Activated T-helper 17 cell treated with anti-CD3 and anti-CD28 coated beads, Interleukin-2, amount 50 U/mL, for 72 hours (primary cell): ENCODE measurements around the gene GRIN3A. TPM values are rescaled to one million over a fixed set of nuclear protein-coding genes. Genes with fewer than 3 reads are reported as not detected.
A peak's percentile ranks its signal among the peaks of the same experiment; 100 is the strongest.
"Not testable (repeated sequence)": the region's sequence is repeated elsewhere in the genome, so short reads cannot be mapped to it uniquely, and the experiment has no call there.

ENCODE experiments used
- ATAC-seq: fragments of 150-1000 bp; cut with Tn5 transposase; replicated peaks from 2 replicates; pipeline ENCODE4 v1.10.0; 2021; ENCODE audit warnings: mild to moderate bottlenecking, moderate library complexity
- H3K27ac Mint-ChIP-seq: one replicate; pipeline ENCODE4 v1.8.0; 2022; ENCODE audit warnings: mixed read lengths
- H3K27me3 Mint-ChIP-seq: one replicate; pipeline ENCODE4 v1.8.0; 2022; ENCODE audit warnings: mixed read lengths
- H3K36me3 Mint-ChIP-seq: one replicate; pipeline ENCODE4 v1.8.0; 2022; ENCODE audit warnings: low read depth, mild to moderate bottlenecking, mixed read lengths
- H3K4me1 Mint-ChIP-seq: one replicate; pipeline ENCODE4 v1.8.0; 2022; ENCODE audit warnings: mixed read lengths
- H3K4me3 Mint-ChIP-seq: one replicate; pipeline ENCODE4 v1.8.0; 2022; ENCODE audit warnings: mild to moderate bottlenecking, mixed read lengths
- H3K9me3 Mint-ChIP-seq: one replicate; pipeline ENCODE4 v1.8.0; 2022; ENCODE audit warnings: mixed read lengths
- total RNA-seq, 2 donors: library from RNA; stranded (reverse); gene quantifications; one replicate each; pipeline ENCODE4 v1.2.3, GENCODE V29; 2022

Gene GRIN3A
- total RNA-seq, 2 donors from 2014 or later = not detected

DNA sequence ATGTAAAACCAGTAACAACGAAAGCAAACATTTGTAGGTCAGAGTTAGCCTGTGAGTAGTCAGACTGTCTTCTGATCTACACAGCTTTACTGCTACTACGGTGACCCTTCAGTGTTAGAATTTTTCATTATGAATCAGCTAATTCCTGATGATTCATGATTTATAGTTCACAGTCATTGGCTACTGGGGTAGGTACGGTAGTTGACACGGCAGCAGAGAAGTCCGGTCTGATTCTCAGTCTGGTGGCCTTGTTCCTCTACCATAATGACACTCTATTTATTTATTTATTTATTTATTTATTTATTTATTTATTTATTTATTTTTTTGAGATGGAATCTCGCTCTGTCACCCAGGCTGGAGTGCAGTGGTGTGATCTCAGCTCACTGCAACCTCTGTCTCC is 148.4 kb downstream of the GRIN3A start:
- H3K36me3 Mint-ChIP-seq, H3K9me3 Mint-ChIP-seq, H3K27ac Mint-ChIP-seq, H3K4me1 Mint-ChIP-seq, H3K27me3 Mint-ChIP-seq, ATAC-seq, H3K4me3 Mint-ChIP-seq: not testable (repeated sequence)

DNA sequence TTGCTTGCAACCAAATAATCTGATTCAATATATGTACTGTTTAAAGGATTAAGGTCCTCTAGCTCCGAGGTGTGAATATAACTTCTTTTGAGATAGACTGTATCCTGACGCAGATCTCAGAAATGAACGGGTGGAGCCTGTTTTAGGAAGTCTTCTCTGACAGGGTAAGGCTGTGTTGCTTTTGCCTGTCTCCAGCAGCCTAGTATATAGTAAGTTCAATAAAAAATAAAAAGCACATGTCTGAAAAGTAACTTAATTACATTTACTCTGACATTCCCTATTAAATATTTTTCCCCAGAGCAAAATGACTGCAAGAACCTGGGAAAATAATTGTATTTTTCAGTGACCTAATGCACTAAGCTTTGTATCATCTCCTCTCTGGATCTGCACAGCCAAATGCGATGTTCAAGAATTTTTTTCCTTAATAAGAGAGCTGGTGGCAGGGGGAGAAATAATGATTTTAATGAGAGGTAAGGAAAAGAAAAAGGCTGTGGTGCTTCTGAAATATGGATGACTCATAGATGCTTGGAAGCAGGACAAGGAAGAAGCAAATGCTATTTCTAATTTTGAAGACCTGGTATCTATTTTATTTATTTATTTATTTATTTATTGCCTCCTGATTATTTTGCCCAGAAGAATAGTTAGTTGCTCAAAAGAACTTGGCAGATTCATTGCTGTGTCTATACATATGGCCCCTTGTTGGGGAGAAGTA is 151.0 kb downstream of the GRIN3A start:
- no peak overlapping the region for H3K4me3 Mint-ChIP-seq
- H3K36me3 Mint-ChIP-seq = no peaks in the 10 kb centered on the region
- no peak for ATAC-seq
- no peaks in the 10 kb centered on the region for H3K9me3 Mint-ChIP-seq
- no peaks in the 10 kb centered on the region for H3K4me1 Mint-ChIP-seq
- peaks cover 4% of the 10 kb centered on the region for H3K27me3 Mint-ChIP-seq
- no peak overlapping the region for H3K27ac Mint-ChIP-seq

DNA sequence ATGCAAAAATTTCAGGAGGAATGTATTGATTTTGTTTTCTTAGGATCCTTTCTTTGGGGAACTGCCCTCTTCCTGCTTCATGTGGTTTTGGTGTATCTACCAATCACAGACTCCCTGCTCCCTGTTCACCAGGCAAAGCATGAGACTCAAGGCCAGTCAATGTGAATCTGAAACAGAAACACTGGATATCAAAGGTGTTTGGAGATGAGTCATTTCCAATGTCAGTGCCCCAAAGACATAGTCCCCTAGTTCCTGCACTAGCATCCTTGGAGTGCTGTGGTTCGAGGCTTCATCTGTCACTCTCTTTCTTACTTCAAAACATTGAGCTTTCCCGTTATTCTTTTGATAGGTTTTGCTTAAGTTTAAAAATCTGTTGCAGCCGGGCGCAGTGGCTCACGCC is 151.8 kb downstream of the GRIN3A start:
- Mint-ChIP-seq H3K4me1 (no peaks in the 10 kb centered on the region), H3K9me3 (no peaks in the 10 kb centered on the region), H3K36me3 (no peaks in the 10 kb centered on the region), H3K4me3 (no peak overlapping the region), H3K27ac (no peak overlapping the region), H3K27me3 (peaks cover 4% of the 10 kb centered on the region)
- ATAC-seq = peak; percentile 96

DNA sequence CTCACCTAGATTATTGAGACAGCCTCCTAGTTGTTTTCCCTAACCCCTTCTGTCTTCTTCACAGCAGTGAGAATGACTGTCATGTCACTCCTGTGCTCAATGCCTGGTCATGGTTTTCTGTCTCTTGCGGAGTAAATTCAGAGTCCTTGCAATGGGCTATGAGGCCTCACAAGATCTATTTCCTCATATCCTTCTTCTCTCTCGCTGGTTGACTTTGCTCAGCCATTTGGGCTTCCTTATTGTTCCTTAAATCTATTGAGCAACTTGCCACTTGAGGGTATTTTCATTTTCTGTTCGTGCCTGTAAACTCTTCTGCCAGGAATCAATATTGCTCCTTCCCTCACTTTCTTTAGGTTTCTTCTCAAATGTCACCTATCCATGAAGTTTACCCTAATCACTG is 152.7 kb downstream of the GRIN3A start:
- H3K36me3 Mint-ChIP-seq = no peaks in the 10 kb centered on the region
- H3K4me1 Mint-ChIP-seq = no peaks in the 10 kb centered on the region
- no peak overlapping the region for H3K4me3 Mint-ChIP-seq
- no peaks in the 10 kb centered on the region for H3K27me3 Mint-ChIP-seq
- no peak for ATAC-seq
- no peak overlapping the region for H3K27ac Mint-ChIP-seq
- H3K9me3 Mint-ChIP-seq = no peaks in the 10 kb centered on the region

DNA sequence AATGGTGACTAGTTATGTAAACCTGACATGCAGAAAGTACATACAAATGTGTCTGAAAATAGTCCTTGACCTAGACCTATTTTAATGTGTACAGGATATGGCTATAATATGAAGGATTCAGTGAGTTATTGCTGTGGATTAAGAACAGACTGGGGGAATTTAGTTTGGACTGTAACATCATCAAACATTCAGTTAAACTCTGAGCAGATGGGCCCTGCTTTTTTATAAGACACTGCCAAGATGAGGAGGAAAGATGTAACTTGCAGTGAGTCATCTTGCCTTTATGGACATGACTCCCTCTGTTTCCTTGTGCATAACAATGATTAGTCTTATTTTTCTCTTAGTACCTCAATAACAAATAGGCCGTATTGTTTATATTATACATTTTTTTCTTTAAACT is 155.9 kb downstream of the GRIN3A start:
- Mint-ChIP-seq H3K36me3 (no peaks in the 10 kb centered on the region), H3K9me3 (no peaks in the 10 kb centered on the region), H3K27ac (no peak overlapping the region), H3K4me3 (no peak overlapping the region), H3K4me1 (no peaks in the 10 kb centered on the region), H3K27me3 (no peaks in the 10 kb centered on the region)
- no peak for ATAC-seq

DNA sequence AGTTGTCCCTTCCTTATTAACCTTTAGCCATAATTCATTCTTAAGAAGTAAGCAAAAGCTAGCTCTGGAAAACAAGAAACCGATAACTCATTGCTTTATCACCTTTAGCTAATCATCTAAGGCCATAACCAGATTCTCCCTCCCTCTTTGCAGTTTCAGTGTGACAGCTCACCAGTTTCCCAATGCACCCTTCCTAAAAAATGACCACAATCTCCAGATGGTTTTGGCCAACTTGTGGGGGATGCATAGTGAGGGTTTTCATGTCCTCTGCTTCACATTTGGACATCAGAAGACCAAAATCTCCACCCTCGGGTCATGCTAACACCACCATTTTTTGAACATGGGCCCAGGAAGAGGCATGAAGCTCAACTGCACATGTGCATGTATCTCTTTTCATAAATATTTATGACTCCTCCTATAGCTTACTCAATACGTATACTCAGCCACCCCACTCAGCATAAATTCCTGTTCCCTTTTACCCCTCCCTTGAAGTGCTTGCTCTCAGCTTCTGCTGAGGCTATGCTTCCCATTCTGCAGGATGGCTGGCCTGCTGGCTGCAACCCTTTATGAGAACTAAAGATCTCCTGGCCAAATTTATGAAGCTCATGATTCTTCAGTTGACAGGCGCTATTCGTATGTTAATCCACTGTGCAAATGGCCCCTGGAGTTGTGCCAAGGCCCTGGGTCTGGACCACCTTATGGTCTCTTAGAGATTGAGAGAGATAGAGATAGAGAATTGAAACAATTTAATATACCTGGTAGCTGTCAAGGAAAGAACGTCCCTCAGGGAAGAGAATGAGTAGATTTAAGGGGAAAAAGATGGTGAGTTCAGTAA is 158.5 kb downstream of the GRIN3A start:
- Mint-ChIP-seq H3K4me3 (no peak overlapping the region), H3K9me3 (no peaks in the 10 kb centered on the region), H3K4me1 (no peaks in the 10 kb centered on the region), H3K36me3 (no peaks in the 10 kb centered on the region), H3K27ac (no peak overlapping the region), H3K27me3 (no peaks in the 10 kb centered on the region)
- no peak for ATAC-seq

DNA sequence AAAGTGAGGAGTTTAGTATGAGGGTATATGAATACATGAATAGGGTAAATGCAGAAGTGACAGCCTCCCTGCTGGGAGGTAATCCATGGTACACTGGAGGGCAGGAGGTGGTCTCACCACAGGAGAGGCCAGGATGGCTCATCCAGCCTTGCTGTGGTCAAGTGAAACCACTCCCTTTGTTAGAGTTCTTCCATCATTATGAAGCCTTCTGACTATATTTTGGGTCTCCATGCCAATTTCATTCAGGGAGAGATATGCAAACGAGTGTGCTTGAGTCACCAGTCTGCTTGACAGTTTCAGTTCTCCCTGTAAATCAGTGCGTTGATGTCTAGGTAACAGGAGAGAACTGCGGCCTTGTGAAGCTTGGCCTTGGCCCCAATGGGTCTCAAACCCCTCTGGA is 160.1 kb downstream of the GRIN3A start:
- no peak overlapping the region for H3K27ac Mint-ChIP-seq
- ATAC-seq = peak; percentile 31
- no peaks in the 10 kb centered on the region for H3K27me3 Mint-ChIP-seq
- H3K36me3 Mint-ChIP-seq = no peaks in the 10 kb centered on the region
- peaks cover 7% of the 10 kb centered on the region for H3K4me1 Mint-ChIP-seq
- H3K4me3 Mint-ChIP-seq = no peak overlapping the region
- no peaks in the 10 kb centered on the region for H3K9me3 Mint-ChIP-seq

DNA sequence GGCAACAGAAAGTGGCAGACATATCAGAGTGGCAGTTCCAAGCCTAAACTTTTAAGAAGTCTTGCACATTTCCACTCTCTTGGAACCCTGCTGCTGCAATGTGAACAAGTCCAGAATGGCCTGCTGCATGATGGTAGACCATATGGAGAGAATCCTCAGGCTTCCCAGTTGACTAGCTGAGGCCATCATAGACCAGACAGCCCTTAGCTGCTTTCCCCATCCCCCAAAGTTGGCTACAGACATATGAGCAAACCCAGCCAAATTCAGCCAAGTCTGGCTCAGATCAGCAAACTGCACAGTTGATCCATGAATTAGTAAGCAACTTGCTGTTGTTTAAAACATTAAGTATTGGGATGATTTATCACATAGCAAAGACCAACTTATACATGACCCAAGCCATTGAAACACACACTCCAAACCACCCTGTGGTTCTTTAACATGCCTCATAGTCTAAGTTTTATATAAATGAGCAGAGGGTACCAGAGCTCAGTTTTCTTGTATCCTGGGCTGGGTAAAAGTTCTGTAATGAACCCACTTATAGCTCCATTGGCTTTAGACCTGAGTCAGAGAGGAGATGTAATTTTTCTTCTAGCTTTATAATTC is 163.6 kb downstream of the GRIN3A start:
- Mint-ChIP-seq H3K27me3 (no peaks in the 10 kb centered on the region), H3K4me1 (peaks cover 26% of the 10 kb centered on the region), H3K27ac (no peak overlapping the region), H3K4me3 (no peak overlapping the region), H3K36me3 (peaks cover 7% of the 10 kb centered on the region), H3K9me3 (no peaks in the 10 kb centered on the region)
- ATAC-seq = peak; percentile 7

DNA sequence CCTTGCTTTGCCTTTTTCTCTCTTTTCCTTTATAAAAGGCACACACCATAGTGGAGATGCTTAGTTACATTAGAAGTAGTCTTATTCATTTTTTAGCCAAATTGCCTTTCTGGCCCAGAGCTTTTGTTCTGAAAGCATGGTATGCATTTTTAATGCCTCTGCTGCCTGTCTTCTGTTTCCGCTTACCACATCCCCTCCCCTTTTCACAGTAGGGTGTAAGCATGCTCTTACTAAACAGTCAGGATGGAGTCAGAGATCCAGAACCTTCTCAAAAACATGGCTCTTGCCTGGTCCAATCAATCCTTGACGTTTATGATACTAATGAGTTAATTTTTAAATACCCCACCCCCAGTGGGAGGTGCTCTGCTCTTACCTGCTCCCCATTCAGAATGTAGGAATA is 166.1 kb downstream of the GRIN3A start:
- no peak for ATAC-seq
- Mint-ChIP-seq H3K27ac (no peak overlapping the region), H3K4me1 (peaks cover 36% of the 10 kb centered on the region), H3K27me3 (no peaks in the 10 kb centered on the region), H3K4me3 (no peak overlapping the region), H3K9me3 (no peaks in the 10 kb centered on the region), H3K36me3 (peaks cover 32% of the 10 kb centered on the region)

DNA sequence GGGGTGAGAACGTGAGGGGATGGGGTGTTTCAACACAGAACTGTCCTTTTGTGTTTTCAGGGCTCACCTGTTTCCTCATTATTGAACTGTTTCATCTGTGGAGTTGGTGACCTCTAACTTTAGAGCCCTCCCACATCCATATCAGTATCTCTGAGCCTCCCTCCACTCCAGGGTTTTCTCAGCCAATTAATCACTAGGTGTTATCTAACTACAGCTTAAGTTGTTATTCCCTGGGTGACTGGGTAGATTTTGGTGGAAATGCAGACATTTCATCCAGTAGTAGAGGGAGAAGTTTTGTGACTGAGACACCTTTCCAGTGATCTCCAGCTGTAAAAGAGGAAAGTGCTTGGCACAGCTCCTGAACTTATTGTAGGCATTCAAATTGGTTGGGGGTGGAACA is 167.3 kb downstream of the GRIN3A start:
- H3K9me3 Mint-ChIP-seq = no peaks in the 10 kb centered on the region
- no peak for ATAC-seq
- H3K27me3 Mint-ChIP-seq = no peaks in the 10 kb centered on the region
- peak overlapping the region; percentile 61 for H3K27ac Mint-ChIP-seq
- peaks cover 41% of the 10 kb centered on the region for H3K36me3 Mint-ChIP-seq
- no peak overlapping the region for H3K4me3 Mint-ChIP-seq
- peaks cover 38% of the 10 kb centered on the region for H3K4me1 Mint-ChIP-seq

DNA sequence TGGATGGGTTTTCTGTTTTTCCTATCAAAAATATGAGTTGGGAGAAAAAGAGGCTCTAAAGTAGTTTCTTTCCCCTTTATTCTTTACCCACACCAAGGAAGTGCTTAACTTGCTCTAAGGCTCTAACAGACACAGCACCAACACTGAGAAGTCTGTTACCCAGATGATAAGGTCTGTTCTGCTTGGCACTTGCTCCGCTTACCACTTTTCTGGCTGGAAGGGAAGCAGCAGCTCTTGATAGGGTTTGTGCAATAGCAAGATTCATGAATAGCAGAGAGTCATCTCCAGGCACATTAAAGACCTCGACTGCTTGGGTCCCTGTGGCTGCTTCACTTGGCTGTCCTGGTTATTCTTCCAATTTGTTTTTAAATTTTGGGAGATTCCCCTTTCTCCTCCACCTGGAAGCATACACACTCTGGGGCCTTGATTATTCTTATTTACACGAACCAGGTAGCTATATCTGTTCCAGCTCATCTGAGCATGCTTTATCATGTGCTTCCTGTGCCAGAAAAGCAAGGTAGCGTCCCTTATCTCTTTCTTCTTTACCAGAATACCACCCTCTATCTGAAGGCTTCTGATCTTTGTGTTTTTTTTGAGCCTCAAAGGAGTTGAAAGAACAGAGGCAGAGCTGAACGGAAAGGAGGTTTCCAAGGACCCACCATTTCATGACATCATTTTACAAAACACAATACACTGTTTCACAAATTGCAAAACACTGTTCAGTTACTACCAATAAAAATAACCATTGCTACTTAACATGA is 168.5 kb downstream of the GRIN3A start:
- Mint-ChIP-seq H3K27me3 (no peaks in the 10 kb centered on the region), H3K4me3 (peak overlapping the region; percentile 6), H3K27ac (peak overlapping the region; percentile 61), H3K9me3 (no peaks in the 10 kb centered on the region), H3K4me1 (peaks cover 38% of the 10 kb centered on the region), H3K36me3 (peaks cover 53% of the 10 kb centered on the region)
- peak; percentile 19 for ATAC-seq

DNA sequence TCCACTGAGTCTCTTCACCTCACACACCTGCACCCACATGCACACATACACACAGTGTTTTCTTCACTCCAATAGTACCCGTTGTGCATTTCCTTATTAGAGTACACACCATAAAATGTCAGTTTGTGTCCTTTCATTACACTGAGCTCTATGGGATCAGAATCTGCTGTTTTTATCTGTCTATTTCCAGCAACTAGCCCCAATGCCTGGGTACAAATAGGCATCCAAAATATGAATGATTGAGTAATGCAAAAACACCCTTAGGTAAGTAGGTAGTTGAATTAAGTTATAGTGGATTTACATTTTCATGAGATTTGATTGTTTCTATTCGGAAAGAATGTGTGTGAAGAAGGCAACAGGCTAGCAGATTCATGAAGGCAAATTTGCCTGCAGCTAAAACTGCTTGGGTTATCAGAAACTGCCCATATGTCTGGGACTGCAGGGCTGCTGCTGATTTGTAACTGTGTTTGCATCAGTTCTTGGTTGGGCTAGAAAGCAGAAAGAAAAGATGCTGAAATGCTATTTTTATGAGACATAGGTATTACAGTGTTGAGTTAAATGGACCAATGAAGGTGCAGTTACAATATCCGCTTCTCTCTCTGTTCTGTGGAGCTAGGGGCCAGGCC is 170.6 kb downstream of the GRIN3A start:
- Mint-ChIP-seq H3K9me3 (no peaks in the 10 kb centered on the region), H3K27ac (peak overlapping the region; percentile 31), H3K4me3 (no peak overlapping the region), H3K4me1 (peaks cover 30% of the 10 kb centered on the region), H3K36me3 (peaks cover 74% of the 10 kb centered on the region), H3K27me3 (no peaks in the 10 kb centered on the region)
- no peak for ATAC-seq

DNA sequence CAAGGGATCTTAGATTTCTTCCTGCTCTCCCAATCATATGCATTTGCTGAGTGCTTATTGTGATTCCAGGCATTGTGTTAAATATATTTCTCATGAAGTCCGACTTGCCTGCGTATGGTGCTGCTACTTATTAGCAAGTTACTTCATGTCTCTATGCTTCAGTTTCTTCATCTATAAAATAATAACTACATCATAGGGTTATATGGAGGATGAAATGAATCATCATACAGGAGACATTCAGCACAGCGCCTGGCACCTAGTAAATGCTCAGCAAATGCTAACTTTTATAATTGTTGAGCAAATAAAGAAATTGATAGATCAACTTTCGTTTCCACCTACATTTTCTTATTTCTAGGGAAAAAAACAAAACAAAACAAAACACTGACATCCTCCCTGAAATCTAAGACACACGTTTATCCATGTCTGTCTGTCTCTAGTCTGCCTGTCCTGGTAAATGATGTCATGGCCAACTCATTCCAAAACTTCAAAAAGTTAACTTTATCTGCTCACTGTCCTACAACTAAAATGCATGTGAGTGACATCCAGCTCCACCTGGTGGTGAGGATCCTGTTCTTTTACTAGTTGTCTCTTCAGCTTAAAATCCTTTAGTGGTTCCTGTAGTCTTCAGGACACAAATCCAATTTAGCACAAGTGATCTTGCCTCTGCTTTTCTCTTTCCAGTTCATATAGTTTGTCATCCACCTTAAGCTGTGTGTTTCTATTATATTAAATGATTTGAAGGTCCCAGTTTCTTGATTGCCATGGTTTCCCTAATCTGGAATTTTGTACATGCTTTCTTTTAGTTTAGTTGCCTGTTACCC is 171.3 kb downstream of the GRIN3A start:
- no peaks in the 10 kb centered on the region for H3K9me3 Mint-ChIP-seq
- ATAC-seq = peak; percentile 66
- peak overlapping the region; percentile 31 for H3K27ac Mint-ChIP-seq
- H3K27me3 Mint-ChIP-seq = no peaks in the 10 kb centered on the region
- H3K36me3 Mint-ChIP-seq = peaks cover 81% of the 10 kb centered on the region
- peaks cover 30% of the 10 kb centered on the region for H3K4me1 Mint-ChIP-seq
- H3K4me3 Mint-ChIP-seq = no peak overlapping the region
